Eye (tissue), 1 donor: ENCODE data around the gene MED1.
"Not testable (repeated sequence)": the region's sequence is repeated elsewhere in the genome, so short reads cannot be mapped to it uniquely, and the experiment has no call there.

Experiments used
- DNase-seq: peaks from one replicate; pipeline ENCODE4 v3.0.0-alpha.2; 2015

The MED1 gene

DNA sequence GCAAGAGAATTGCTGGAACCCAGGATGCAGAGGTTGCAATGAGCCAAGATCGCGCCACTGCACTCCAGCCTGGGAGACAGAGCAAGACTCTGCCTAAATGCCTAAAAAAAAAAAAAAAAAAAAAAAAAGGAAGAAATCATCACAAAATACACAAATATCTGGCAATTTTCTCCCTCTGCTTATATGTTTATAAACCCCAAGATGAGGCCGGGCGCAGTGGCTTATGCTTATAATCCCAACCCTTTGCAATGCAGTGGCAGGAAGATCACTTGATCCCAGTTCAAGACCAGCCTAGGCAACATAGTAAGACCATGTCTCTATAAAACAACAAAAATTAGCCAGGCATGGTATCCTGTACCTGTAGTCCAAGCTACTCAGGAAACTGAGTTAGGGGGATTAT lies 21.5 kb downstream of the MED1 start:
- no peak for DNase-seq

DNA sequence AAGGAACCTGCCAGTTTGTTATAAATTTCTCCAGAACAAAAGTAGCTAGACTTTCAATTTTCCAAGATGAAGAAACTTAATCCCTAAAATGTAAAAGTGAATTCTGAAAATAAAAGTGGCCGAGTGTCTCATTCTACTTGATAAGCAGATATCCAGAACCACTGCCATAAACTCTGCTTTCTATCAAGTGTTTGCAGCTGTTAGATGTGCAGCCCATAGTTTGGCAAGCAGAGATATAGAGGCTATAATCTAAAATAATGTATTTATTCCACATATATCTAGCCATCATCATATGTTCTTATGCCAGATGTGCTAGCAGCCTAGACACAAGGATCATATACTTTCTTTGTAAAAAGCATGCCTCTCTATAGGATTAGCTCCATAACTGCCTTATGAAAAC lies 34.9 kb downstream of the MED1 start:
- no peak for DNase-seq

DNA sequence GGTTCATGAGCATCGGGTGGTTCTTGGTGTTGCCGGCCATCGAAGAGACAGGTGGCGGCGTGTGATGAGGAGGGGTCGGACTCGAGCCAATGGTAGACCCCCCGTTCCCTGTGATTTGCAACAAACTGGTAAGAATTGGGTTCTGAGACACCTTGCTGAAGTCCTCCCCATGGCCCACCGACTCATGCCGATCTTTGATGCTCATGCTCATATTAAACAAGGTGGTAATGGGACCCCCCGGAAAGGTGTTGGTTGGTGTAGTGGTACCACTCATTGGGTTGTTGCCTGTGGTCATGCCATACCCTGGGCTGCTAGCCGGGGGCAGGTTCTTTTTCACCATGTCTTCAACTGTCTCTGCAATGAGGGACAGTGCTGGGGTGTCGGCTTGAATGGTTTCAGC lies 40.8 kb downstream of the MED1 start:
- DNase-seq: no peak

DNA sequence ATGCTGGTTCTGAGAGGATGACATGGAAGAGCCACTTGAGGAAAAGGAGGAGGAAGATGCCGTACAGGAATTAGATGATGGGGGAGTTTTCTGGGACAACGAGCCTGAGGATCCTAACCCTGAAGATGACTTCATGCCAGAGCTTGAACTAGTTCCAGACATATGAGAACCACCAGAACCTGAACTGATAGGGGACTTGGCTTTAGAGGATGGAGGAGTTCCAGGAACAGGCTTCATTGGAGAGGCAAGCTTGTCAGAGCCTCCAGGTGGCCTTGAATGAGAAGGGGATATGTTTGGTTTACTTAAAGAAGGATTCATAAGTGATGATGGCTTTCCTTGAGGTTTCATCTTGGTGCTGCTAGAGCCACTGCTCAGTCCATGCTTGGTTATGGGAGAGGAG lies 42.7 kb downstream of the MED1 start:
- no peak for DNase-seq

DNA sequence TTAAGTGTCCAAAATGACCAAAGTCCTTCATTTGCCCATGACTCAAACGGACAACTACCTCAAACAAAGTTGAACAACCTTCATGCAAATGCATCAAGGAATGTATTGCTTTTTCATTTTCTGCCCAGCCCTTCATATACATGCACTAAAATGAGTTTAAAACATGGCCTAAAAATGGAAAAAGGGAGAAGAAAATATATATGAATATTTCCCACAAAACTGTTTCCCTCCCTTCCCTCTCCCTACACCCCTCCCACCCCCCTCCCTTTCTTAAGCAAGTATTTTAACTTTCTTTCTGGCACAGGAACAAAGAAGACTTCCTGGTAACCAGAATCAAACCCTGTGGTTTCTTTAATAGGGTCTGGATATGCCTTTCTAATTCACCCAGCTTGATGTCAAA lies 44.1 kb downstream of the MED1 start:
- DNase-seq: no peak

DNA sequence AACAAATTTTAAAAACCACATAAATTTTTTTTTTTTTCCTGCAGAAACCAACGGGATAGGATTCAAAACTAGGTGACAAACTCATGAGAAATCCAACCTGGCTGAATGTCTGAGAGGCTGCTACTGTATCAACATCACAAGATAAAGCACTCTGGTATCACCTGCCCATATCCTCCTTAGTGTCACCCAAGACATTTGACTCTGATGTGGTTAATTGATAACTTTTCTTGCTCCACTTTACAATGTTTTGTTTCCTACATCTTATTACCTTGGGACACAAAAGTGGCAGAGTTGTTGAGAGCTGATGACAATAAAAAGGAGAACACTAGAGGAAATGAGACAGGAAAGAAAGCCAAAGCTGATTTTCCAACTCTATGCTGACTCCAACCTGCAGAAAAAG lies 45.6 kb downstream of the MED1 start:
- DNase-seq: no peak

DNA sequence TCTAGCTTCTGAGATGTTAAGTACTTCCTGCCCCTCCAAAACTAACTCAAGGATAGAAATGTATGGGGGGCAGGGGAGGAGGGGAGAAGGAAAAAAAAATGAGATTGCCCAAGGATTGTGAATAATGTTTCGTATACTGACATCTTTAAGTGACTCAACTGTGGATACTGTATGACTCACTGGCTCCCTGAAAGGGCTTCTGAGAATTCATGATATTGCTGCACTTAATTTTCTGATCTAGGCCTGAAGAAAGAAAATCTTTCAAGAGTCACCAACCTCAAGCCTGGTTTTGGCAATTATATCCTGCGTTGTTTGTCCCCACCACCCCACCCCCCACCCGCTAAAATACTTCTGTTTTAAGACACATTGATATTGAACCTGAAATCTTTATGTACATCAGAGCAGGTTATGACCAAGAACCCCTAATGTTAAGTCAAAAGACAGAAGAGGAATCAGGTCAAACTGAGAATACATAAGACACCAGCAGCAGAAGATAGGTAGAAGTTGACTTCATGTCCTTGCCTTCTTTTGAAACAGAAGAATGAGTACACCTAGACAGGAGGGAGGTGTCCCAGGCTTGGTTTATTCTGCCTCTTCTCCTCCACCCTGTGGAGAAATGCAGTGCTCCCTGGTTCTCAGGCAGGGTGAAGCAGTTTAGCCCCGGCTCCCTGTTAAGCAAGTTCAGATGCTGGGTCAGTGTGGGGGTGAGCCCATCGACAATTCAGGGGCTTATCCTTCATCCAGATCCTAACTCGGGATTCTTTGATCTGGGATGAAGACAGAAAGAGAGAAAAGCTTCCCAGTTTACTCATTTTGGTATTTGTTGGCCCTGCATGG lies 46.3 kb downstream of the MED1 start:
- DNase-seq: no peak

DNA sequence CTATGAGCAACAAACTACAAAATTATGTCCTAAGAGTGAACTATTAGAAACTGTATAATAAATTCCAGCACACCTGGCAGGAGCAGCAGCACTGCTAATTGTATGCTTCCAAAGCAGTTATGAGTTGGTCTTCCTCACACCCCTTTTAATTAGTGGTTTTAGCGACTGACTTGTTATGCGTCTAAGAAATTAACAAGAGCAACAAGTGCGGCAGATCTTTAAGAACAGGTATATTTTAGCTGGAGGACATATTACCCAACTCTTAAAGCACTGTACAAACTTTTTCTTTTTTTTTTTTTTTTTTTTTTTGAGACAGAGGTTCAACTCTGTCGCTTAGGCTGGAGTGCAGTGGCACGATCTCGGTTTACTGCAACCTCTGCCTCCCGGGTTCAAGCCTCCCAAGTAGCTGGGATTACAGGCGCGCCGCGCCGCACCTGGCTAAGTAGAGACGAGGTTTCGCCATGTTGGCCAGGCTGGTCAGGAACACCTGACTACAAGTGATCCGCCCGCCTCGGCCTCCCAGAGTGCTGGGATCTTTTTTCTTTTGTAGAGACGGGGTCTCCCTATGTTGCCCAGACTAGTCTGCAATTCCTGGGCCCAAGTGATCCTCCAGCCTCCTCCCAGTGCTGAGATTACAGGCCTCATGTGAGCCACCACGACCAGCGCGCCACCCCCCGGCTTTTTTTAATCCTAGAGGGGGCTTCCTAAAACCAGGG lies 48.0 kb downstream of the MED1 start:
- DNase-seq: no peak

DNA sequence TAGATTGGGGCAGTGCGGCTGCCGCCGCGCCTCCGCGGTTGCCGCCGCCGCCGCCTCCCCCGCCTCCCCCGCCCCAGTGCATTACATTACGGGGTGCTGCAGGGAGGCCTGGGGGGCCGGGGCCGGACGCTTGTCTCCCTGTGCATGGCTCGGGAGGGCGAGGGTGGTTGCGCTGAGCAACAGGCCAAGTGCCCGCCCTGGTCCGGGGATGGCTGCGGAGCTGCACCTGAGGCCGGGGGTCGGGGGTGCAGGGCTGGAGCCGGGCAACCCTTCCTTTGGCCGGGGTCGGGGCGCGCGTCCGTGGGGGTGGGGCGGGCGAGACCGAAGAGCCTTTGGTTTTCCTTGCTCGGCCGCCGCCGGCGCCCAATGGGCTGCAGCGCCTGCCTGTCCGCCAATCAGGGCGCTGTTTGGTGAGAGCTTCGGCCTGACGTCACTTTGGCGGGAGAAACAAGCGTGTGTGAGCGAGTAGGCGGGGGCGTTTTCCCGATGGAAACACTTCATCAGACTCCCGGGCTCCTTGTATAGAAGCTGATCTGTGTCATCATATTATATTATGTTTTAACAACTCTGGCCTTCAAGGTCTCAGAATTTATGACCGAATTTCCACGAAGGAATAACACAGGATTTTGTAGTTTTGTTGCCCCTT lies 48.7 kb downstream of the MED1 start:
- peak; percentile 98 for DNase-seq

DNA sequence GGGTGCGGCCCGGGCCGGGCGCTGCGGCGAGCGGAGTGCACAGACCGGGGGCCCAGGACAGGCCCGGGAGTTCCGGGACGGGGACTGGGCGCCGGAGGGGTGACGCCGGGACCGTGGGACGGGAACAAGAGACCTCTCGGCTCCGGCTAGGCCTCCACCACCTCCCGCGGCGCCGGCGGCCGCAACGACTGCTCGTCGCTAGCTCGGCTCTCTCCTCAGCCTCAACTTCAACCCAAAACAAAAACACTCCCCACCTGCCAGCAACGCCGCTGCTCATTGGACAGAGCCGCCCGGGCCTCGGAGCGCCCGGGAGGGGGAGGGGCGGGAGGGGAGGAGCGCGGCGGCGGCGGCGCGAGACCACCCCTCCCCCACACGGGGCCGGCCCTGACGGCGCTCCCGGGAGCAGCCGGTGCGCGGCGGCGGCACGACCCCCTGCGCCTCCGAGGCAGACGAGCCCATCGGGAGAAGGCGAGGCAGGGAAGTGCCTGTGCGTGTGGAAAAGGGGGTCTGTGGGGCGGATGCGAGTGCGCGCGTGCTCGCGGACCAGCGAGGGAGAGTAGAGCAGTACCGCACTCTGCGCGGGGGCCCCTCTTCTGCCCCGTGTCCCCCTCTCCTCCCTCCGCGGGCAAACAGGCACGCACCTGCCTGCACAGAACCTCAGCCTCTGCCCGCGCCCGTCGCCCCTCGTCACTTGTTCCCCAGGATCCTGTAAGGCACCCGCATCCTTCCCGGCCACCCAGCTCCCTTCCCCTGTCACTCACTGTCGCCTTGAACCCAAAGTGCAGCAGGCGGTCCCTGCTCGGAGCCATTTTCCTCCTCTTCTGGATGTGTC lies 49.4 kb downstream of the MED1 start, which contains the start of gene FBXL20:
FBXL20 (minus strand) TSS at position 215 of the 832 bp plus-strand sequence. CDS start 224 bp downstream, outside the sequence.
- DNase-seq: peak; percentile 98

DNA sequence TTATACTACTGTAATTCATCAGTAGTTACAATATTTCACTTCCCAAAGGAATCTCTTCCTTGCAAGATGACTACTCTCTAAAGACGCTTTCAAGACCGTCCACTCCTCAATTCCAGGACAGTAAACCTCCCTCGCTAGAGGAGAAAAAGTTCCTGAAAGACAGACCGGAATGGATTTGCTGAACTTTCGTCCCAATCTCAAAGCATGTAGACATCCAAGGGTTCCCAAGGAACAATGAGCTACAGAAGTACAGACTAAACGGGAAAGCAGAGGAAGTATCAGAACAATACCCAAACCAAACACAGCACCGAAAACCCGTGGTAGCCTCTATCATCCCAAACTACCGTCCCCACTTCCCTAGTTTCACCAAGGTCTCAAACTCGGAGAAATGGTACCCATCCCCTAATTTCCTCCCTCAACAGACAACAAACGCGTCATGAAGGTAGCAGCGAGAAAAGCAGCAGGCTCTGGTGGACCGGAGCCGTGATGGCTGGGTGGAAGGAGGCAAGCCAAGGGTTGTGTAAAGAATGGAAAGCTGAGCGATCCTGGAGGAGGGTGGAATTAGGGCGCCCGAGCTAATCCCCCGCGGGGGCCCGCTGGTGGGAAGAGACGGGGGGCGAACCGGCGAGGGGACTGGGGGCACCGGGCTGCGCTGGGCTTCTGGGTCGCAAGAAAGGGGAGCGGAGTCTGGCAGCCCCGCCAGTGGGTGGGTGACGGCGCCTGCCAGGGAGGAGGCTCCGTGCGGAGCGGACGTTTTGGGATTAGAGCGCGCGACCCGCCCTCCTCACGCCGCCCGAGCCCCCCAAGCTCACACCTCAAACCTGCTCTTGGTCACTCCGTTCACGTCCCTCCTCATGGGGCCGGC lies 50.3 kb downstream of the MED1 start:
- DNase-seq: peak; percentile 66

DNA sequence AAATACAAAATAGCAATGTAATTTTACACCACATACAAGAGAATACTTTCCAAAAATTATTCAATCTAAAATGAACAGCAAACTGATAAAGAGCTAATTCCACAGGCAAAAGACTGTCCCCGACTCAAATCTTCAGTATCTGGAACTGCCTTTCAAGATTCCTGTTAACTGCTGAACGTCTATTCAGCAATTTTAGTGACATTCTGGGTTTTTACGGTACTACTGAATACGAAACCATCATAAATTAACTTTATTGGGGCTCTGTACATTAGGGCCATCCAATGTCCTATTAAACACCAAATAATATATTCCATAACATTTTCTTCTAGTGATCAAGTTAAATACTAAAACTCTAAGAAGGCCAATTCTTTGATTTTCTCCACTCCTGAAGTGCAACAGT lies 51.3 kb downstream of the MED1 start:
- no peak for DNase-seq

DNA sequence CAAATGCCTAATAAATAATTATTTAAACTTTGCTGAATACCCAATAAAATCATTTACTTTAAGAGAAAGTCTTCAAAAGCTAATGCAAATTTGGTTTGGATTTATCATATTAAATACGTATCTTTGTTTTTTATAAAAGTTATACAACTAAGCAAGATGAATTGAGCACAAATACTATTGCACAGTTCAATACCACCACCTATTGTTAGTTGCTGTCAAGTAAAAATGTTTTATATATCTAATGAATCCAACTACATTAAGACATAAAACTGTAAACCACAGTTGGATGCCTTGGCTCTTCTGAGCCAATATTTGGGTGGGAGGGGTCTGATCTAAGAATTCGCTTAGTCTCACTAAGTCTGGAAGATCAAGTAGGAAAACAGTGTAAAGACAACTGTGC lies 57.3 kb downstream of the MED1 start:
- DNase-seq: peak; percentile 3

DNA sequence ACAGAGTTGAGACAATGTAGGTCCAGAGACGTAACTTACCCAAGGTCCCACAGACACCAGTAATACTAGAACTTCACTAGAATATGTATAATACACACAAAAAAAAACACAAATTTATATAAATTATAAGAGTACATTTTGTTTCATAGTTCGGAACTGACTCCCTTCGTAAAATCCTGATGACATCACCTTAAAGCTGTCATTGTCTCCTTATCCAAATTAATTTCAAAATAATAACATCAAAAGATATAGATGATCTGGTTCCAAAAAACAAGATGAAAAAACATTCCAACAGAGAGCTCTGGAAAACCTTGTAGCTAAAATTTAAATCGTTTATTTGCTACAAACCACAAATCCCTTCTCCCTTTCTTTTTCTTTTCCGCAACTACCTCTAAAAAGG lies 59.6 kb downstream of the MED1 start:
- no peak for DNase-seq

DNA sequence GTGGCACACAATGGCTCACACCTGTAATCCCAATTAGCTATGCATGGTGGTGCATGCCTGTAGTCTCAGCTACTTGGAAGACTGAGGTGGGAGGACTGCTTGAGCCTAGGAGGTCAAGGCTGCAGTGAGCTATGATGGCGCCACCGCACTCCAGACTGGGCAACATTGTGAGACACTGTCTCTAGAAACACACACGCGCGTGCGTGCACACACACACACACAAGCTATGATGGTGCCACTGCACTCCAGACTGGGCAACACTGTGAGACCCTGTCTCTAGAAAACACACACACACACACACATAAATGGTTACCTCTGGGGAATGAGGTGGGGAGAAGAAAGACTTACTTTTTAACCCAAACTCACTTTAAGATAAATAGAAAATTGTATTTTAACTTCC lies 66.0 kb downstream of the MED1 start:
- no peak for DNase-seq

DNA sequence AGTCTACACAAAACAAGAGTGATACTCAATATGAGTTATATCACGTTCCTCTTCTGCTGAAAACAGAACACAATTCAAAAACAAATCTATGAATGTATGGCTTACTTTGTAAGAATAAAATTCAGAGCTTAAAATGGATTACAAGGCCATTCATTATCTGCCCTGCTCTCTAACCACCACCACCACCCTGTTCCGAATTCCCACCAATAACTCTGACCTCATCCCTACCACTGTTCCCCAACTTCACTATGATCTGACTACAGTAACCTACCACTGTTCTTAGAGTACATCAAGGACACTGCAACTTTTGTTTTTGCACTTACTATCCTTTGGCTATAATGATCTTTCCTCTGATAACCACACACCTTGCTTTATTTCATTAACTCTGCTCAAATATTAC lies 70.9 kb downstream of the MED1 start:
- no peak for DNase-seq

DNA sequence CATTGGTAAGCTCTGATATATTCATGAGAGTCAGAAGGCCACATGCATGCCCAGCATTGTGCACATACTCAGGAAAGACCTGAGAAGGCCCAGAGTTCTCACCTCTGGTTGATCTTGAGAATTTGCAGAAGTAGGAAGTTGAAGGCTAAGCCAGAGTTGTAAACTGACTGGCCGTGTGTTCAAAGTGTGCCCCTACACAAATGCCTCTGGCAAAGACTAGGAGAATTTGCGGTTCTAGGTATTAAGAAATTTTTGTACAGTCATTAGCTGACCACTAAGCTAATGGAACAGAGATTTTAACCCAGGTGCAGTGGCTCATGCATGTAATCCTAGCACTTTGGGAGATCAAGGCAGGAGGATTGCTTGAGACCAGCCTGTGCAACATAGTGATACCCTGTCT lies 74.6 kb downstream of the MED1 start:
- no peak for DNase-seq

DNA sequence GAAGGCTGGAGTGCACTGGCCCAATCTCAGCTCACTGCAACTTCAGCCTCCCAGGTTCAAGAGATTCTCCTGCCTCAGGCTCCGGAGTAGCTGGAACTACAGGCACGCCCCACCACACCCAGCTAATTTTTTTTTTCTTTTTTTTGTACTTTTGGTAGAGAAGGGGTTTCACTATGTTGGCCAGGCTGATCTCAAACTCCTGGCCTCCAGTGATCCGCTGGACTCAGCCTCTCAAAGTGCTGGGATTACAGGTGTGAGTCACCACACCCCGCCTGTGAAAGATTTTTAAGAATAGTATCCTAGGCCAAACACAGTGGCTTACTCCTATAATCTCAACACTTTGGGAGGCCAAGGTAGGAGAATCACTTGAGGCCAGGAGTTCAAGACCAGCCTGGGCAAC lies 83.3 kb downstream of the MED1 start:
- not testable (repeated sequence) for DNase-seq

DNA sequence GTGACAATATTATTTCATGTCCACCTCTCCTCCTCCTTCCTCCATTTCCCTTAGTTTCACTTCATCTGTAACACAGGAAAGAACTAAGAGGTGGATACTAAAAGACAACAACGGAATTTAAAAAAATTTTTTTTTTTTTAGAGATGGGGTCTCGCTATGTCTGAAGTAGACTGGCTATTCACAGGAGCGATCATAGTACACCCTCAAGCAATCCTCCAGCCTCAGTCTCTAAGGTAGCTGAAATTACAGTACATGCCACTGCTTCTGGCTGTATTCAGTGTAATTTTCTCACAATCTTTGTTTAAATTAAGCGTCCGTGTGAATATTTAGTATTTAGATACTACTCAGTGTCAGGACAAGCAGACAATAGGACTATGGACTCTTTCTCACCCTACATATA lies 85.2 kb downstream of the MED1 start:
- no peak for DNase-seq

DNA sequence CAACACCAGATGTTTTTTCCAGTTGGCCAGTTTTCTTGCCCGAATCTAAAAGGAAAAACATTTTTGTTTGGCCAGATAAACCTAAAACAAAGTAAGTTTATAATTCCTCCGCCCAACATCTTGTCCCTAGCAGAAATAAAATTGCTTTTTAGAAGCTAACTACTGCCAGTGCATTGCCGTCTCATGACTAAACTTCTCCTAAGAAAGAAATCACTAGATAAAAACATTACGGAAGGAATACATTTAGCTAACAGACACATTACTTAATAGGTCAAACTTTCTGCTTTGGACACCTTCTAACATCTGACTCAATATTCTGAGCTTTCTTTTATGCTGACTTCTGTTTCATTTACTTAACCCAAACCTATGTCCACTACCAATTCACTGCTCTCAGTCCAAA lies 85.8 kb downstream of the MED1 start:
- no peak for DNase-seq

DNA sequence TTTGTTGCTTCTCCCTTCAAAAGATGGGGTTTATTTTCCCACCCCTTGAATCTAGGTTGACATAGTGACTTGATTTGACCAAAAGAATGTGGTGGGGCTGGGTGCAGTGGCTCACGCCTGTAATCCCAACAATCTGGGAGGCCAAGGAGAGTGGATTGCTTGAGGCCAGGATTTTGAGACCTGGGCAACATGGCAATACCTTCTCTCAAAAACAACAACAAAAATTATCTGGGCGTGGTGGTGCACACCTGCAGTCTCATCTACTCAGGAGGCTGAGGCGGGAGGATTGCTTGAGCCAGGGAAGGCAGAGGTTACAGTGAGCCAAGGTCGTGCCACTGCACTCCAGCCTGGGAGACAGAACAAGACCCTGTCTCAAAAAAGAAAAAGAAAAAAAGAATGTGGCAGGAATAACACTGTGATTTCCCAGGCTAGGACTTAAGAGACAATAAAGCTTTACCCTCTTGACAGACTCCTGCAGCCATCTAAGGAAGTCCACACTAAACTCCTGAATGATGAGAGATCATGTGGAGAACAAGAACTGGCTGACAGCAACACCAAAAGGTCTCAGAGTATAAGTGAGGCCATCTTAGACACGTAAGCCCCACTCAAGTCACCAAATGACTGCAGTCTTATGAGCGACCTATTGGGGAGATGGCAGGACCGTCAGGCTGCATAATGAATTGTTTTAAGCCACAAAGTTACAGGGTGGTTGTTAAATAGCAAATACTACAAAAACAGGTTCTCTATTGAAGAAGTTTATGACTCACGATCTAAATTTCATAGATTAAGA lies 86.6 kb downstream of the MED1 start:
- no peak for DNase-seq
